GM19468 (cell line): ENCODE results near the gene ERMP1.

Experiments
- ATAC-seq: cut with Tn5 transposase; IDR thresholded peaks from one replicate; pipeline ENCODE4 v1.9.1; 2021; ENCODE audit warnings: mild to moderate bottlenecking, moderate library complexity, moderate number of reproducible peaks; ENCODE audit not compliant: unreplicated experiment; ENCODE audit errors: extremely low read depth

Gene ERMP1

DNA sequence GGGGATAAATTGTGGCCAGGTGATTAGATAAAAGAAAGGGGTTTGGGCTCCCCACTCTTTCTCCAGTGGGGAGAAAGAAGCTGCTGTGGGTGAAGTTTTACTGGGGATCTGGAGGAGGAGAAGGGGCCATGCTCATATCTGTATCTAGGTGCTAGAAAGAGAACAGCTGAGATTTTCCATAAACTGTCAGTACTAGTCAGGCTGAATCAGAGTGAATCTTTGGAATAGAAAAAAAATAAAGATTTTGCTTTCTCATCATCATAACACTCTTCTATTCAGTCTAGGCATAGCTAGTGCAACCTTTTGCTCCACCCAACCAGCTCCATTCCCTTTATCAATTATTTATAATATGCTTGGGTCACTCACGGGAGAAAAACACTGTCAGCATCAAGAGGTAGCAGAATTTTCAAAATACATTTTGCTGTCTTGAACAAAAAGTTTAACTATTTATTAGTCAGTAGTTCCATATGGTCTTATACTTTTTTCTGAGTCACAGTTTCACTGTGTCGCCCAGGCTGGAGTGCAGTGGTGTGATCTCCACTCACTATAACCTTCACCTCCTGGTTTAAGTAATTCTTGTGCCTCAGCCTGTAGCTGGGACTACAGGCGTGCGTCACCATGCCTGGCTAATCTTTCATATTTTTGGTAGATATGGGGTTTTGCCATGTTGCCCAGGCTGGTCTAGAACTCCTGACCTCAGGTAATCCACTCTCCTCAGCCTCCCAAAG lies 21.3 kb upstream of the ERMP1 start:
- ATAC-seq = no peak

DNA sequence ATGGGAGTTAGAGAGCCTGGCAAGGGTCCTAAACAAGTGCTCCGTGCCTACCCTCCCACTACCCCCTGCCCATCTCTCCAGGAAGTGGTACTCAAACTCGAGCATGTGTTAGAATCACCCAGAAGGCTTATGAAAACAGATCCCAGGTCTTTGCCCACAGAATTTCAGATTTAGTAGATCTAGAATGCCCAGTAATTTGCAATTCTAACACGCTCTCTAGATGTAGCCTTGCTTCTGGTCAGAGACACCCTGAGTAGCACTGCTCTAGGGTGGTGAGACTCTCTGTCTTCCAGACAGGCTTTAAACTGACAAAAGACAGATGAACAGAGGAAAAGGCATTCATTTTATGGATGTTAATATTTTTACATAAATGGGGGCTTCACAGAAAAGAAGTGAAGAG lies 20.7 kb upstream of the ERMP1 start:
- ATAC-seq = no peak

DNA sequence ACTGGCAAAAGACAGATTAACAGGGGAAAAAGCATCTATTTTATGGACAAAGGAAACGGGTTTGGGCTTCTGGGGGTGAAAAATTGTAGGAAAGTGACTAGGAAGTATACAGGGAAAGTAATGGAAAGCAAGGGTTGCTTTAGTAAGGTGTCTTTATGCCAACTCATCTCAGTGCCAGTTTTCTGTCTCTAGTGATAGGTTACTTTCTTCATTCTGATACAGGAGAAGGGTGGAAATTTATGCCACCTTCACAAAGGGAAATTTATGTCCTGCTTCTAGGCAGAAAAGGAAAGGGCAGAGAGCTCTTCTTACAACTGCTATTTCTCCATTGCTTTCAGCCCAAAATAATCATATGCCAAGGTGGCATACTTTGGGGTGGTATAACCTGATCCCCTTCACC lies 20.1 kb upstream of the ERMP1 start:
- ATAC-seq = no peak

DNA sequence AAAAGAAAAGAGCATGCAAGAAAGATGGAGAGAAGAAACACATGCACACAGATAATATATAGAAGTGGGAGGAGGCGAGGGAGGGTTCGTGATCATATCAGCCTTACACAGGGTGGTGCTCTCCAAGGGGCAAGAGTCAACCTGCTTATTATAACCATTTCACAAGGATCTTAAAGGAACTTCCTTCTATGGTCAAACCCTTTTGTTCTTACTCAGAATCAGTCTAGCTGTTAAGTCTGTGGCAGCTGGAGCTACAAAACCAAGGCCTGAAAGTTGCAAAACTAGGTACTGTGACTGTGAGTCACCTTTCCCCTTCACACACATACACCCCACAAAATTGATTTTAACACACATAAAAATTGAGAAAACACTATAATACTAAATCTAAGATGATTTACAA lies 18.5 kb upstream of the ERMP1 start:
- ATAC-seq = peak; percentile 85

DNA sequence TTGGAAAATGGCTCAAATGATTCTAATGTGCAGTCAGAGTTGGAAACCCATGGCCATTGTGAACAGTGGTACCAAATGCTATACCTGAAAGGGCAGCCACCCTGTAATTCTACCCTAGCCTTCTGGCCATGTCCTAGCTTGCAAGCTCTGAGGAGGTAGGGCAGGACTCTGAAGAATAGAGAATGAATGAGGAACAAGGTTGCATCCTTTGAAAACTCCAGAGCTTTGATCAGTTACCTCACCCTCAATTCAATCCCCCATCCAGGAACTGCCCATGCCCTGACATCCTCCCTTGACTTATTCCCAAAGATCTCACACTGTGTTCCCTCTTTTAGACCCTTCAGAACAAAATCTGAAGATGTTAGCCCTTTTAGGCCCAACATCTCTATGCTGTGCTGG lies 17.8 kb upstream of the ERMP1 start:
- no peak for ATAC-seq

DNA sequence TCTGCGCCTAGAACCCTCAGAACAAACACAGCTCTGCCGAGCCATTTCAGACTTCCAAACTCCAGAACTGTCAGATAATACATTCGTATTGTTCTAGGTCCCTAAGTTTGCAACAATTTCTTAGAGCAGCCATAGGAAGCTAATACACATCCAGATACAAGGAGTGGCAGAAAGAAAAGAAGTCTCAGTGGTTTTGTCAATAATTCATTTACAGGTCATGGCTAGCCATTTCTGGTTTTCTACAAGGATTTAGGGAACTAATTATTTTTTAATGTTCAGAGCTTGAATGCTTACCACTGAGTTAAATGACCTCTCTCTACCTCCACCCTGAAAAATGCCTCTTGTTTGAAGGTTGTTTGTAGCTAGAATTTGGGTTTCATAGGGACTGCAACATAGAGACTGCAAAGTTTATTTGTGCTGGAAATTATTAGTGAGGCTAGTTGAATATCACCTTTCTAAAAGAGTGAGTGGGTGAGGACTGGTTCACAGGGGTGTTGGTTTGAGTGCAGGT lies 15.5 kb upstream of the ERMP1 start:
- ATAC-seq = no peak

DNA sequence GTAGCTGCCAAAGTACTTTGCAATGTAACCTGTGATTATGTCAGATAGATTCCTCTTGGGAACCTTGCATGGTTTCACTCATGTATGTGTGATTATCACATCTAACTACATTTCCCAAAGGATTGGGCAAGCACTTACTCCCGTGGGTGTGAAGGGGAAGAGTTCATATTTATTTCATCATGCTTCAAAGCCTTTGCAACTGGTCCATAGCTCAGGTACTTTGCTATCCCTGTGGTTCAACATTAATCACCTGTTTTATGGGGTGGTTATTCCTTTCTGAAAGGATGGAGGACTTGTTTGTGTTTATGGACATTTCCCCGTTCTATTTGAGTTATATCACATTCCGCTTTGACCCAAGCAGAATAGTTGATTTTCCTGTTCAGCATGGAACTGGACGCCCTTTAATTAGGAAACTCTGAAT lies 13.6 kb upstream of the ERMP1 start:
- no peak for ATAC-seq

DNA sequence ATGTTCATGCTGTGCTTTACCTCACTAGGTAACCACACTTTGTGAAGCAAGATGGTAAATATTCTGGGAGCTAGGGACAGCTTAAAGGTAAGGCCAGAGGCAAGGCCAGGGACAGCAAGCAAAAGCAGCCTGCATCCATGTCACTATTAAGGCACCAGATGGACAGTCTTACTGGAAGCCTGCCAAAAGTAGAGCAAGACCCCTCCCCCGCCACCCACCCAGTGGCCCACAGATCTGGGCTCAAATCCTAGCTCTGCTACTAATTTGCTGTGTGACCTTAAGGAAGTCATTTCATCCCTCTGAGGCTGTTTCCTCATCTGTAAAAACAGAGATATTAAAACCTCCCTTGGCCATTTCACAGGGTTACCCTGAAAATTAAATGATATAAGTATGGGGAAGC lies 13.2 kb upstream of the ERMP1 start:
- ATAC-seq = no peak

DNA sequence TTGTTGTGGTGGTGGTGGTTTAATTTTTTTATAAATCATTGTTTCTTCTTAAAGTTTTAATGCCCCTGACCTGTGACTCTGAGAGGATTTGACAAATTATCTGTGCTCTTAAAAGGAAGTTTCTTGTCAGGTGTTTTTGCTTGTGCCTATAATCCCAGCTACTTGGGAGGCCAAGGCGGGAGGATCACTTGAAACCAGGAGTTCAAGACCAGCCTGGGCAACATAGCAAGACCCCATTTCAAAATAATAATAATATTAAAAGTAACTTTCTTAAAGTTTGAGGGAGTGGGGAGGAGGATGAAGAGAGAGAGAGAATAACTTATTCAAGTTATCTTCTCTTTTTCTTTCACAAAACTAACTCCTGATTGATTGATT lies 12.2 kb upstream of the ERMP1 start:
- no peak for ATAC-seq

DNA sequence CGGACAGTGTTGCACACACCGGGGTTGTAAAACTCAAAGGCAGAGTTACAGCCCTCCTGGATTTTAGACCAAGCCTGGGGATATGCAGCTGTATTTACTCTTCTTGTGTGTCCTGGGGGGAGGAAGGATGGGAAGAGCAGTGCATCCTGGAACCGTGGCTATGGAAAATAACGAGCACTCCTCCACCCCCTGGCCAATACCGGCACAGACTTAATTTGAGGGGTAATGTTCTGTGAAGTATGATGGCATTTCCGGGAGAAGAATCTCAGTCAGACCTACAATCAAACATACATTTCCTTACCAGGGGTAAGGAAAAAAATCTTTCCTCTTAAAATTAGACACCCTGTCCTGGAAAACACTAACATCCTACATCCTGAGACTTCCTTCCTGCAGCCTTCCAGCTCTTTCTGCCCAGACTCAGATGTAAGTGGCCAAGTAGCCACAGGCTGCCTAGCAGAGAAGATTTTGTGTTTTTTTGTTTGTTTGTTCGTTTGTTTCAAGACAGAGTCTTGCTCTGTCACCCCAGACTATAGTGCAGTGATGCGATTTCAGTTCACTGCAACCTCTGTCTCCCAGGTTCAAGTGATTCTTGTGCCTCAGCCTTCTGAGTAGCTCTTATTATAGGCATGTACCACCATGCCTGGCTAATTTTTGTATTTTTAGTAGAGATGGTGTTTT lies 11.0 kb upstream of the ERMP1 start:
- no peak for ATAC-seq

DNA sequence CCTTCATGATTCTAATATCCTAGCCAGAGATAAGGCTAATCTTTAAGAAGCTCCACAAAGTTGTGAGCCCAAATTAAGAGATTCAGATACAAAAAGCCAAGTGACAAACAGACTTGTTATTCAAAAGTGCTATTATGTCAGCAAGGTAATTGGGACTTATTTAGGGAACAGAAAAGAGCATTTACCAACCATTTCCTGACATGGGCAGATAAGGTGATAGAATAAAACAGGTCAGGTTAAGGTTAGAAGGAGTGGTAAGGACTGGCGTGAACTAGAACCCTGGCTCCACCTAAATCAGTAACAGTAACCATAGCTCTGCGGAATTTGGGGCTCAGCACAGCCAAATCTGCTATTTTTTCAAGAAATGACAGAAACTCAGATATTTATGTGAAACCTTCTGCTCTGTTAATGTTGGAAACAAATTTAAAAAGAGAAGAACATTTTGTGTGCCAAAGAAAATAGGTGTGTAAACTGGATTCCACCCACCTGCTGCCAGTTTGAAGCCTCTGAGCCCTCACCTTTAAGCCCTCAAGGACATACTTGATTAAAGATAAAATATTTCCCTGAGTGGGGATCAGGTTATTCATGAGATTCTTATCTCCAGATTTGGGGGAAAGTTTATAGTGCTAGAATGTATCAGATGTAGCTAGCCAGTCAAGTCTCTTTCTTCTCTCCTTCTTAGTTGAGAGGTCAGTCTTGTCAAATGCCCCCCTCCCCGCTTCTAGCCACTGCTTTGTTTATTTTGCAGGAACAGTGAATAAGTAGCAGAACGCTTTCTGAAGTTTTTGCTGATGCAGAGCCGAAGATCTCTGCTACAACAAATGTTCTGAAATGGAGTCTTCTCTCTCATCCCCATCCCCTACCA lies 10.2 kb upstream of the ERMP1 start:
- ATAC-seq = no peak

DNA sequence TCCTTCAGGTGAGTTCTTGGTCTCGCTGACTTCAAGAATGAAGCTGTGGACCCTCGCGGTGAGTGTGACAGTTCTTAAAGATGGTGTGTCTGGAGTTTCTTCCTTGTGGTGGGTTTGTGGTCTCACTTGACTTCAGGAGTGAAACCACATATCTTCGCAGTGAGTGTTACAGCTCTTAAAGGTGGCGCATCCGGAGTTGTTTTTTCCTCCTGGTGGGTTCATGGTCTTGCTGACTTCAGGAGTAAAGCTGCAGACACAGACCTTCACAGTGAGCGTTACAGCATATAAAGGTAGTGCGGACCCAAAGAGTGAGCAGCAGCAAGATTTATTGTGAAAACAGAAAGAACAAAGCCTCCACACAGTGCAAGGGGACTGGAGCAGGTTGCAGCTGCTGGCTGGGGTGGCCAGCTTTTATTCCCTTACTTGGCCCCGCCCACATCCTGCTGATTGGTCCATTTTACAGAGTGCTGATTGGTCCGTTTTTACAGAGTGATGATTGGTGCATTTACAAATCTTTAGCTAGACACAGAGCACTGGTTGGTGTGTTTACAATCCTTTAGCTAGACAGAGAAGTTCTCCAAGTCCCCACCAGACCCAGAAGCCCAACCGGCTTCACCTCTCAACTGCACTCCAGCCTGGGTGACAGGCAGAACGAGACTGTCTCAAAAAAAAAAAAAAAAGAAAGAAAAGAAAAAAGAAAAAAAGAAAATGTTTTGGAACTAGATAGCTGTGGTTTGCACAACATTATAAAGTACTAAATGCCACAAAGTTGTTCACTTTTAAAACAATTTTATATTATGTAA lies 9.1 kb upstream of the ERMP1 start:
- peak; percentile 29 for ATAC-seq

DNA sequence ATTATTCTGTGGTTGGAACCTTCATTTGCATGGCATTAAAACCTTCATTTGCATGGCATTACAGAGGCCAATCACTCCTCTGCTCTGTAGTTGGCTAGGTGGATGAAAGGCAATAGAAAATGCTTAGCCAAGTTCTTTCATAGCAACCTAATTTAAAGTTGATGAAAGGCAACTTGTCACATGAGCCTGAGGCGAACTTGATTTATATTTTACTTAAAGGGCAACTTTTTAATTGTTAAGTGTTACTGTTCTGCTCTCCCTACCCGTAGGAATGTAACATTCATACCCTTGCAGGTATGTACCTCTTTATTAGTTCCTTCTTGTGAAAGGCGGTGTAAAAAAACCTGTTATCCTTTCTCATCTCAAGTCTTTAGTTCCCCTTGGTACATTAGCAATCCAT lies 7.9 kb upstream of the ERMP1 start:
- no peak for ATAC-seq

DNA sequence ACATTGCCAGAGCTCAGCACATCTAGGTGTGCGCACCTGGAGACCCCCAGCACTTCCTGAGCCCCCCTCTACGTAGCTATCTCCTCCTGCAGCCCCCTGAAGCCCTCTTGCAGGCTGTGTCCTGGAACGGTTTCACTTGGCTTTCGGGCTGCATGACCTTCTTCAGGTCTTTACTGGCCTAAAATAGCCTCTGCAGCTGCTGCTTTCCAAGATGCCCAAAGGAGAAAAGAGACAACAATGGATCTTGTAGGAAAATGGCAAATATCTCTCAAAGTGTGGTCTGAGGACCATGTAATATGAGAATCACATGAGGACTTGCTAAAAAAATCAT lies 6.6 kb upstream of the ERMP1 start:
- no peak for ATAC-seq

DNA sequence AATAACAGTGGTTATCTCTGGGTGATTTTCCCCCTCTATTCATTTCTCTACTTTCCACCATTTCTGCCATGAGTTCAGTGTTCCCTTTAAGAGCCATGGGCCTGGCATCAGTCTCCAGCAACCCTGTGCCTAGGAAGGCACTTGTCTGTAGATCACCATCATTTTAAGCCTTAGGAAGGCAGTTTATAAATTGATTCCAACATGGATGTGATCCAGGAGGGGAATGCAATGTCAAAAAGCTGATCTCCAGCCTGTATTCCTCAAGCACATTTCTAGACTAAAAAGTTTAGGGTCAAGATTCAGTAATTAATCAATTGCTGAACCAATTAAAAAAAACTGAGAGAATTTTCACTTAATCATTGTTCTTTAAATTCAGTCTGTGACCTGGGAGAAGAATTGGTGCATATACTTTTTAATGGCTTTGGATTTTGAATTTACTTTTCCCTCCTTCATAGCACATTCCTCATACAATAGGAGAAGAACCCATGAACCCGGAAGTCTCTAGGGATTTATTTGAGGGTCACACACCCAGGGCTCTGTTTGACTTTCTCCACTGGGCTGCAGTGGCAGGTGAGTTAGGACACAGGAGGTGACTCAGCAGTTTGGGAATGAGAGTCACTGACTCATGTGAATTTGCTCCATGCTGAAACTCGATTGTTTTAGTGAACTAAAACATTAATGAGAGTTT lies 6.1 kb upstream of the ERMP1 start:
- ATAC-seq = no peak

DNA sequence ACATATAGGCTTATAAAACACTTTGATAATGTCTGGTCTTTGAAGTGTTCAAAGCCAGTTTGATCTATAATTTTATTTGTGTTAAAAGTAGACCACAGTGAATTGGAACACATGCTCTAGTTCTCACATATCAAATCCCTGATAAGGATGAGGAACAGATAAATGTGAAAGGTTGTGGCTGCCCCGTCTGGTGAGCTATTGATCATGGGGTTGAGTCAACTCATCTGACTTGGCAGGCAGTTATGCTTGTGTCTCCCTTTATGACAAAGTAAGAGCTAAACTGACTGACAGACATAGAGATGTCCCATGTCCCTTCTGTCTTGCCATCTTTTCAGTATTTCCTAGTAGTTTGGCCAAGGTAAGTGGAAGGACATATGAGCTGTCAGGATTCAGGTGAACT lies 2.9 kb upstream of the ERMP1 start:
- ATAC-seq = no peak

DNA sequence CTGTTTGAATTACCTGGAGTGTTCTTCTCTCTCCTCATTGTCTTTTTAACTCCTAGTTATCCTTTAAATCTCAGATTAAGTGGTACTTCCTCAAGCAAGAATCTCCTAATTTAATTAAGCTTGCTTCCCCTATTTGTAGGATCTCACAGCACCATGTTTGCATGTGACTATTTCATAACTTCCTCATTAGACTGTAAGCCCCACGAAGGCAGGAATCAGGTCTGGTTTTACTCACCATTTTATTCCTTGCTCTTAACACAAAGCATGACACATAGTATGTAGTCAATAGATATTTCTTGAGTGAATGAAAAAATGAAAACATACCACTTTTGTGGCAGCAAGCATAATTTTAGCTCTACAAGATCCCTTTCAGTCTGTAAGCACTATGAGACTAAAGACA lies 1.3 kb upstream of the ERMP1 start:
- ATAC-seq = no peak

DNA sequence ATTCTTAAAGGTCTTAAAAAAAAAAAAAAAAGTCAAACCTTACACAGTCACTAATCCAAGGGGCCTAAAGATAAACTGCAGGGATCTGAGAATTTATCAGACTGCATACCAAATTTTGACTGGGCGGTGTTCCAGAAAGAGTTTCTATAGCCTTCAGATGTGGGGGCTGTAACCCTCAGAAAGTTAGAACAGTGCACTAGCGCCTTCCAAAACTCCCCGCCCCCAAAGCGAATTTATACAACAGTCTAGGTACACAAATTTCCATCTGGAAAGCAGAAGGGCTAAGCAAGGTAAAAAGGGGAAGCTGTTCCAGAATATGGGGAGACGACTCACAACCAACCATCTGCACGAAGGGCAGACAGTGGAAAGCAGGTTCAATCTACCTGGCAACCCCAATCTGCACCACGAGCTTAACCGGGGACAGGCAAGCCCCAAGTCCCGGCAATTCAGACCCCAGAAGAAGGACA lies 813 bp downstream of the ERMP1 start:
- no peak for ATAC-seq

DNA sequence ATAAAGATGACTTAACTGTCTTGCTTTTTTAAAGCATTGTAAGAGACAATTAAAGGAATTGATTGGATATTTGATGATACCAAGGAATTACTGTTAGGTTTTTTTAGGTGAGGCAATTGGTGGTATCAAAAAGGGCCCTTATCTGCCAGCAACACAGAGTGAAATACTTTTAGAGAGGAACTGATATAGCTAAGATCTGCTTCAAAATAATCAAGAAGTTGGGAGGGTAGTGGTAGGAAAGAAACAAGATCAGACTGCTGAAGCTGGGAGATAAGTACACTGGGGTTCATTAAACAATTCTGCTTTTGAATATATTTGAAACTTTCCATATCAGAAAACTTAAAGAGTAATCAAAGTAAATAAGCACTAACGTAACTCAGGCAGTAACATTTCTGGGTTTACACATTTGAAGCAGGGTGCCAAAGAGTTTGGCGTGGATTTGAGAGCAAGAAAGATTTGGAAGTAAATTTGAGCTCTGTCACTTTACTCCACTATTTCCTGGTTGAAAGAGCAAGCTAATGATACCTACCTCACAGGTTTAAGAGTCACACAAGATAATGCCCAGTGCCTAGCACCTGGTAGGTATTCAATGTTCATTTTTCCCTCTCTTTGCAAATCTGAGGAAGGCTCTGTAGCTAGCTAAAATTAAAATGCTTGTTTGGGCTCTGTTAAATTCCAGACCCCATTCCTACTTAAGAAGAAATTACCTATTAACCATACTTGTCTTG lies 6.9 kb downstream of the ERMP1 start:
- no peak for ATAC-seq
